HG03196 (cell line): ENCODE results near the gene CPNE2.
"Not testable (repeated sequence)": the region's sequence is repeated elsewhere in the genome, so short reads cannot be mapped to it uniquely, and the experiment has no call there.

Experiments used
- ATAC-seq: cut with Tn5 transposase; IDR thresholded peaks from one replicate; pipeline ENCODE4 v1.9.1; 2021; ENCODE audit not compliant: unreplicated experiment

The CPNE2 gene

DNA sequence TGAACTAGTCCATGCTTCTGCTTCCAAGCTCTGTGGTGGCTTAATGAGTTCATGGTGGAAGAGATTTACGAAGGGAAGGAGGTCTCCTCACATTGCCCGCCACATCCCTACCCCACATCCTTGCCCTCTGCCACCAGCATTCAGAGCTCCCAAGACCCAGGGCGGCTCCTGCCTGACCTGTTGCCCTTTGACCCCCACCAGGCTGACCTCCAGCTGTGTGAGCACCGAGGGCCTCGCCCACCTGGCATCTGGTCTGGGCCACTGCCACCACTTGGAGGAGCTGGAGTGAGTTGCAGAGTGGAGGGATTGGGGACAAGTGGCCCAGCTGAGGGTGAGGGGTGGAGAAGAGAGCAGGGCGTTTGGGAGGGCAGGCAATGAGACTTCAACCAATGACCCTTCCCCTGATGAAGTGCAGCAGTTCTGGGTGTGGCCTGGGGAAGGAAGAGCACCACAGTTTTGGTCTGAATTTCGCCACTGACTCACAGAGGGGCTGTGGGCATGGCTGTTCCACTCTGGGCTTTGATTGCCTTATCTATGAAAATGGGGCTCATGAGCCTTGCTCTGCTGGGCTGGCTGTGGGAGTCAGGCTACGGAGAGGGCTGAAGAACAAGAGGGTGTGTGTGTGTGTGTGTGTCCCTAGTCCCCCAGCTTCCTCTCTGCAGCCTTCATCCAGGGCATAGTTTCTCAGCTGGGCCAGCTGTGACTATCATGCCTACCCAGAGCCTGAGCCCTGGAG lies 22.6 kb upstream of the CPNE2 start:
- ATAC-seq: no peak

DNA sequence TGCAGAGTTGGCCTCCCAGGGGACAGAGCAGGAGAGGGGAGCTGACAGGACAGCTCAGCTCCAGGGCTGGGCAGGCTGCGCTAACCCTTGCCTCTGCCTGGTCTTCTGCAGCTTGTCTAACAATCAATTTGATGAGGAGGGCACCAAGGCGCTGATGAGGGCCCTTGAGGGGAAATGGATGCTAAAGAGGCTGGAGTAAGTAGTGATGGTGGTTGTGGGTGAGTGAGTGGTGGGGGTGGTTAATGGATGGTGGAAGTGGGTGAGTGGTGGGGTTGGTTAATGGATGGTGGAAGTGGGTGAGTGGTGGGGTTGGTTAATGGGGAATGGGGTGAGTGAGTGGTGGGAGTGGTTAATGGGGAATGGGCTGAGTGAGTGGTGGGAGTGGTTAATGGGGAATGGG lies 22.0 kb upstream of the CPNE2 start:
- no peak for ATAC-seq

DNA sequence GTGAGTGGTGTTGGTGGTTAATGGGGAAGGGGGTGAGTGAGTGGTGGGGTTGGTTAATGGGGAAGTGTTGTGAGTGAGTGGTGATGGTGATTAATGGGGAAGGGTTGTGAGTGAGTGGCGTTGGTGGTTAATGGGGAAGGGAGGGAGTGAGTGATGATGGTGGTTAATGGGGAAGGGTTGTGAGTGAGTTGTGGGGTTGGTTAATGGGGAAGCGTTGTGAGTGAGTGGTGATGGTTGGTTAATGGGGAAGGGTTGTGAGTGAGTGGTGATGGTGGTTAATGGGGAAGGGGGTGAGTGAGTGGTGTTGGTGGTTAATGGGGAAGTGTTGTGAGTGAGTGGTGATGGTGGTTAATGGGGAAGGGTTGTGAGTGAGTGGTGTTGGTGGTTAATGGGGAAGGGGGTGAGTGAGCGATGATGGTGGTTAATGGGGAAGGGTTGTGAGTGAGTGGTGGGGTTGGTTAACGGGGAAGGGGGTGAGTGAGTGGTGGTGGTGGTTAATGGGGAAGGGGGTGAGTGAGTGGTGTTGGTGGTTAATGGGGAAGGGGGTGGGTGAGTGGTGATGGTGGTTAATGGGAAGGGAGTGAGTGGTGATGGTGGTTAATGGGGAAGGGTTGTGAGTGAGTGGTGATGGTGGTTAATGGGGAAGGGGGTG lies 21.2 kb upstream of the CPNE2 start:
- ATAC-seq: not testable (repeated sequence)

DNA sequence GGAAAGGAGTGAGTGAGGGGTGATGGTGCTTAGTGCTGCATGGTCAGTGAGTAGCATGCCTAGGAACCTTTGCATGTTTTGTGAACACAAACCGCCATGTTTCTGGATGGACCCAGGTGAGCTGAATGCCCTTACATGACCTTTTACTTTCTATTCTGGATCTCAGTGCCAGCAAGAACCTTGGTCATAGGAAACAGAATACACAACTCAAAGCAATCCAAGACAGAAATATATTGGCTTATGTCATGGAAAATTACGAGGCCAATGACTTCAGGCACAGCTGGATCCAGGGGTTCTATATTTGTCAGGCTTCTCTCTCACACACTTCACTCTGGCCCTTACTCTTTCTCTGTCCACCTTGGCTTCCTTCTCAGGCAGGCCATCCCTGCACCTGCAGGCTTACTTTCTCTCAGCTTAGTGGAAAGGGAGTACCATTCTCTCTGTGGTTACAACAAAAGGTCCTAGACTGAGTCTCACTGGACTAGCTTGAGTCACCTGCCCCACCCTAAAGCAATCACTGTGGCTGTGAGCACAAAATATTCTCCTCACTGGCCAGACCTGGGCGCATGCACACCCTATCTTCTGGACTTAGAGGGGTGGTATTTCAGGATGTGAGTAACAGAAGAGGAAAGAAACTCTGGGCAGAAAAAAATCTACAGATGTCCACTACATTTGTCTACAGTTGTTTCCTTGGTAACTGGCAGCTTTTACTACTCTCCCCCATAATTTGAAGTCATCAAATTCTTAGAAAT lies 20.4 kb upstream of the CPNE2 start:
- no peak for ATAC-seq

DNA sequence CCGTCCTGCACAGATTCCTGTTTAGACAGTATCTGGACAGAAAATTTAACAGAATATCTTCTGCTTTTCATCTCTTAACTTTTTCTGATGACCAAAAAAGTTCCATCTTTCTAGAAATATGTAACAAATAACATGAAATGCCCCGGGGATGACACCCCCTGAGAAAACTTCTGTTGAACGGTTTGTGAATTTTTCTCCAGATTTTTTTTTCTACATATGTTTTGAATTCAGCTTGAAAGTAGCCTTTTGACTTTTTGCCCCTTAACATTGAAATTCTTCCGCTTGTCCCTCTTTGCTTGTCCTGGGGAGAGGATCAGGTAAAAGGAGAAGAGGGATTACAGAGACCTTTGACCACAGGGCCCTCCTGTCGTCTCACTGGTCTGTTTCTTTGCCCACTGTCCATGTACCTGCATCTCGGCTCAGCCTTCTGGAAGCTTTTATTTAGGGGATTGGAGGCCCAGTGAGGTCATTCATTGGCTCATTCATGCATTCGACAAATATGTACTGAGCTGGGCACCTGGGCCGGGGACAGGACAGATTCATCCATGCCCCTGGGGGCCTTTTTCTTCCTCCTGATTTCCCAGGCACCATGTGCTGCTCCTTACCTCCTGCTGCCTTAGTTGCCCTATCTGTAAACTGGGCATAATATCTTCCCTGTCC lies 19.6 kb upstream of the CPNE2 start:
- ATAC-seq: no peak

DNA sequence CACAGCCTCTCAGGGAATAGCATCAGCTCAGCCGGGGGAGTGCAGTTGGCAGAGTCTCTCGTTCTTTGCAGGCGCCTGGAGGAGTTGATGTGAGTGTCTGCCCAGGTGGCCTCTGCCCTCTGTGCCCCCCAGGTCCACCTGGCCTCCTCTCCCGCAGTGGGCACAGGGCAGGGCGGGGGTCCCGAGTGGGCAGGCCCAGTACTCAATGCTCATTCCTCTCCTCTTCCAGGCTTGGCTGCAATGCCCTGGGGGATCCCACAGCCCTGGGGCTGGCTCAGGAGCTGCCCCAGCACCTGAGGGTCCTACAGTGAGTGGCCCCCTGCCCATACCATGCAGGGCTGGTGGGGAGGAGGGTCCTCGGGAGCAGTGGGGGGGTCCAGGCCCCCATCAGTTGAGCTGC lies 14.7 kb upstream of the CPNE2 start:
- ATAC-seq: no peak

DNA sequence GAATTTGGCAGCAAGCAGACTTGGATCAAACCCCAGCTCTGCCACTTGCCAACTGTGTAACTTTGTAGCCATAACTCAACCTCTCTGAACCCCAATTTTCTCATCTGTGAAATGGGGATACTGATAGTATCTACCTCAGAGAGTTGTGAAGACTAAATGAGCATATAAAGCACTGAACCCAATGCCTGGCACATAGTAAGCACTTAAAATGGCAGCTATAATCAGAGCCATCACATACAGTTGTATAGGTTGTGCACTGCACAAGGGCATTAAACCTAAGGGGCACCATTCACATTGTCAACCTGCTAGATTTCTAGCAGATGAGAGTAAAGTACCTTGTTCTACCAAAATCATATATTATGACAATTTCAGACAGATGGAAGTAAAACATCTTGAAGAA lies 10.6 kb upstream of the CPNE2 start:
- ATAC-seq: no peak

DNA sequence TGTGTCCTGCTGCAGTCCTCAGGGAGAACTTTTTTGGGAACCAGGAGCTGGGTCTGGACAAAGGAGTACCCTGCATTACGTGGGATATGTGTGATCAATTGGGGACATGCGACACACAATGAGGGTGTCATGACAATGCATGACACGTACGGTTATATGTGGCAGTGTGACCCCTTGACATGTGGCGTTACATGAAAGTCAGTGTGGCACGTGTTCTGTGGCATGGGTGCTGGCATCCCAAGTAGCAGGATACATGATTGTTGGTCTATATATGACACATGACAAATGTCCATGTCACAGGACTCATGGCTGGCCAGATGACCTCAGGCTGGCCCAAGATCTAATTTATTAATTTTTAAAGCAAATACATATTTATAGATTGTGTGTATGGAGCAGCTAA lies 9.7 kb upstream of the CPNE2 start:
- no peak for ATAC-seq

DNA sequence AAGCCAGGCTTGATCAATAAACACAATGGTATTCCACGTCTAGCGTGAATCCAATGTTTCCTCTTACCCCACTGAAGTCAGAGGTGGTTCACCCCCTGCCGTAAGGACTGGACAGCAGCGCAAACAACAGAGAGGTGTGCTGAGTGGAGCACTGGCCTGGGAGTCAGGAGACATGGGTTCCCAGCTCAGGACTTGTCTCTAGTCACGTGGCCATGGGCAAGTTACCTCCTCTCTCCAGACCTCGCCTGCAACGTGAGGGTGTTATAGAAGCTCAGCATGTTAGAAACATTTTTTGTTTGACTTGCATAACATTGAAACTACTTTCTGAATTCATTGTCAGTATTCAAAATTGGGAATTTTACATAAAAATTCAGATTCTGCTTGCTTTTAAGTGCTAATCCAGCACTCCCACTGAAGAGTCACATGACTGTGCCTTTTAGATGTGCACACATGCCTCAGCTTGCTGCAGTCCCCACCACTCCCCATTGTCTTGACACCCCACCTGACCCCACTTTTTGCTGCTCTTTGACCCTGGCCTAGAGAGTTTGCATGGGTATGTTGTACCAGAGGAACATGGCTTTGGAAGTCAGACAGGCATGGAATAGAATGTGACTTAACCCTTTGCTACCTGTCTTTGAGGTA lies 8.8 kb upstream of the CPNE2 start:
- no peak for ATAC-seq

DNA sequence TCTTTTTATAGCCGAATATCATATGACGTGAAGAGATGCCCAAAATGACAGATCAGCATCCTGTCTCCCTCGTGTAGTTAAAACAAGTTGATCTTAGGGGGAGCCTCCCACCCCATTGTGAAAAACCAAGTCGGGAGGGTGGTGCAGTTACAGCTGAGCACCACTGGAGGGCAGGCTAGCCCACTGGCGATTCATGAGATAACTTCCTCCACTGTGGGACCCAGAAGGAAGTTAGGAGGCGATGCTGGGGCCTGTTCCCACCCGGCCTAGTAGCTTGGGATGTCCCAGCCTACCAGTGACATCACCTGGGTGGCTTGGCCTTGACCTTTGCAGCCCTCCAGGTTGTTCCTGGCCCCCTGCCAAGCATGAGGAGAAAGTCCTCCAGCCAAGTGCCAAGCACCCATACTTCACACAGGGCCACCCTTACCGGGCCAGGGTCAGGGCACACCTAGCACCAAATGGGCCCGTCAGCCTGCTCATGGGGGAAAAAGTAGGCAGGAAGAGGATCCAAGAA lies 8.1 kb upstream of the CPNE2 start:
- no peak for ATAC-seq

DNA sequence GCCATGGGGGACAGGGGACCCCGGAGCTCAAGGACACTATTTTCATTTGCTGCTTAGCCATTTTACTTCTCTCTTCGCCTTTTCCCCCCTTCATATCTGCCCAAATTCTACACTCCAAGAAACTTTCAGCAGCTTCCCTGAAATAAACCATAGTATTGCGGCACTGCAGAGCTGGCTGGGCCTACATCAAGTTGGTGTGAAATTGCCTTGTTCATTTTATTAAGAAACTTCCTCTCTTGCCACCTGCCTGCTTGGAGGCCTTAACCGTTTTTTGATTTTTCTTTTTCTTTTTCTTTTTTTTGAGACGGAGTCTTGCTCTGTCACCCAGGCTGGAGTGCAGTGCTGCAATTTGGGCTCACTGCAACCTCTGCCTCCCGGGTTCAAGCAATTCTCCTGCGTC lies 7.4 kb upstream of the CPNE2 start:
- ATAC-seq: no peak

DNA sequence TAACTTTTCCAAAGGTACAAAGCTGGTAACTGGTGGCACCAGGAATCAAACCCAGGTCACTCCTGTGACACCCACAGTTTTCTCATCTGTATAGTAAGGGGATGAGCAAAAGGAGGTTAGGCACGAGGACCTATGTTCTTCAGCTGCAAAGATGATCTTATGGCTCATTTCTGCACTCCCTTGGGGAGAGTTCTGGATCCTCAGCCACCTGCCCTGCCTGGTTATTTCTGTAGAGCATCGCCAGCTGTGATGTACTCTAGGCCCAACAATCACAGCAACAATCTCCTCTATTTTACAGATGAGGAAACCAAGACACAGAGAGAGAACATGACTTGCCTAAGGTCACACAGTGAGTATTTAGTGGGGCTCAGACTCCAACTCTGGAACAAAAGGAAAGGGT lies 5.4 kb upstream of the CPNE2 start:
- ATAC-seq: no peak

DNA sequence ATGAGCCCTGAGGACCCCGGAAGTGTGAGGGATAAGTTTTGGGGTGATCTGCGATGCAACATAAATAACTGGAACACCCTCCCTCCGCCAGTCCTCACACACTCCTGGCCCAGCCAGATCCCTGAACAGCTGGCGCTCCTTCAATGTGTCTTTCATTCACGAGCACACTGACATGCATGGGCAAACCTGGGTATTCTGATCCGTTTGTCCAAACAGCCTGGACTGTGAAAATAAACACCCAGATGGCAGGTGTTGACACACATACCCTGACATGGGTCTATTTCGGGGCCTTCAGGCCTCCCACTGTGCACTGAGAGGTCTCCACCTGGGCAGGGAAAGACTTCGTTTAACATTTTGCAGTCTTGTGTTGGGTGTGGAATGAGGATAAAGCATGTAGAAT lies 3.0 kb upstream of the CPNE2 start:
- no peak for ATAC-seq

DNA sequence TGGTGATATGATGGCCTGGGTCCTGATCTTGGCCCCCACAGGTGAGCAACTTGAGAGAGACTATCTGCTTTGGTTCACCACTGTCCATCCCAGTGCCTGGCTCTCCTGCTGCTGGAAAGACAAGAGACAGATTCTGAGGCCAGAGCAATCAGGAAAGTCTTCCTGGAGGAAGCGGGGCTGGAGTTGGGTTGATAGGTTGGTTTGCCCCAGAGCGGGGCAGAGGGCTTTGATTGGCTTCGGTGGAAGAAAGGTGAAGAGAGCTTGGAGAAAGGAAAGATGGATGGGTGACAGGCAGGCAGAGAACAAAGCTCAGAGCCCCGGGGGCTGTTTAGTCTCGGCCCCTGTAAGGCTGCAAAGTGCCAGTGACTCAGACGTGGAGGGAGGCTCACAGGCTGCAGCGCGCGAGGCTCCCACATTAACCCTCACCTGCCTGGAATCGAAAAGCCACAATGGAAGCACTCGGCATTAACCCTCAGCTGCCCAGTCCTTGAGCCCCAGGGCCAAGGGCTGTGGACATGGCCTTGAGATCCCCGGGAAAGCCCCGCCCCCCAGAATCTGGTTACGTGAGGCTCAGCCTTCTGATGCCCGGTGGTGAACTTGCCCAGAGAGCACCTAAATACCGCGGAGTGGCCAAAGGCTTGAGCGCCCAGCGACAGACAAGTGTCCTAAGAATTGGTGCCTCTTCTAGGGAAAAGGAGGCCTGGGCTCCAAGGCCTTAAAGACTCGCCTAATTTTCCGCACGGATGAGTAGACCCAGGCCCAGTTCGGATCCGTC lies 996 bp upstream of the CPNE2 start:
- ATAC-seq: no peak

DNA sequence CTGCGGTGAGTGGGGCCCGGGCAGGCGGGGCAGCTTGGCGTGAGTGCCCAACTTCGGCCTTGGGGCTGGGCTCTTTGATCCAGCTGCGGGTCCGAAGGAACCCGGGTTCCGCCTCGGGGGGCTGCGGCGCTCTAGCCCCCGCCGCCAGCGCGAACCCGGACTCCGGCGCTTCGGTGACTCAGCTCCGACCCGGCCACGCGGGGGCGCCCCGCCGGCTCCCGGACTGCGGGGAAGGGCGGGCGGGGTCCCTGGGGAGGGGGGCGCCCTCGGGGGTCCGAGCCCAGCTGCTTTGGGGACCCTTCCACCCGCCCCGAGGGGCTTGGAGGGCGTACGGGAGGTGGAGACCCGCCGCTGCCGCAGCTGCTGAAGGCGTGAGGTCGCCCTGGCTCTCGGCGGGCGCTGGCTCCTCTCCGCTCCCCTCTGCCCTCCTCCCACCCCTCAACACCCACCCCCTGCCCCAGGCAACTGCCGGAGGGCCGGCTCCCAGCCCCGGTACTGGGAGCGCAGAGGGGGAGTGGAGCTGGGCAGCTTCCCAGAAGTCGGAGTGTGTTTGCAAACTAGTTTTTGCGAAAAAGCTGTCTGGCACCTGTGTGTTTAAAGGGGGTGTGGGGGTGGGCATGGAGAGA lies 516 bp downstream of the CPNE2 start:
- no peak for ATAC-seq

DNA sequence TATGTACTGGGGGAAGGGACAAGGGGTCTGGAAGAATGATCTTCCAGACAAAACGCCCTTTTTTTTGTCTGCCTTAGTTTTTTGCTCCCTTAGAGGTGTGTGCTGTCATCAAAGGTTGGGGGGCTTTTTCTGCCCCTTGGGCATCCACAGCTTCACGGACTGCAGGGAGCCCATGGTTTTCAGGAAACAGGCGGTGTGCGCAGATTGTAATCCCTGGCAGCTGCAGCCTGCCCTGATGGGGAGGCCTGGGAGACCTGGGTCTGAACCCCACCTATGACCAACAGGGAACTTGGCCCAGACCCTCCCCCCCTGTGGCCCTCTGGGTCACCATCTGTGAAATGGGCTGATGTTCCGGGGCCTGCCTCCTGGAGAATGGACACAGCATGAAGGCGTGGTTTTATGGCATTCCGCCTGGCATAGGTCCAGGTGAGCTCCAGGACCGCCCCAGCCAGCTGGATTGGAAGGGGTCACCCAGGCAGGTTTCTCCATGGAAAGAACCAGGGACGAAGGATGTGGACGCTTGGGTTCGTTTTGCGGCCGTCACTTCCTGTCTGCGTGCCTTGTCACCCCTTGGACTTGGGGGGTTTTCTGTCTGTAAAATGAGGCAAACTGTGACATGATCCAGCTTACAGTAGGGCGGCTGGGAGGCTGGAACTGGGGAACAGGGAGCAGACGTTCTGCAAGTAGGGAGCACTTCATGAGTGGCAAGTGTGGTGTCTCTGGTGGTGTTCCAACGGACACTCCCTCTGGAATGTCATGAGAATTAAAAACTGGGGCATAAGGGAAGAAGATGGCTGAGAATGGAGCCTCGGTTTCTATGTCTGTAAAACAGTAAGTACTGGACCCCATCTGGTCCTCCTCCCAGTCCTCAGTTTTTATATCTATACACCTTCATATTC lies 1.5 kb downstream of the CPNE2 start:
- no peak for ATAC-seq

DNA sequence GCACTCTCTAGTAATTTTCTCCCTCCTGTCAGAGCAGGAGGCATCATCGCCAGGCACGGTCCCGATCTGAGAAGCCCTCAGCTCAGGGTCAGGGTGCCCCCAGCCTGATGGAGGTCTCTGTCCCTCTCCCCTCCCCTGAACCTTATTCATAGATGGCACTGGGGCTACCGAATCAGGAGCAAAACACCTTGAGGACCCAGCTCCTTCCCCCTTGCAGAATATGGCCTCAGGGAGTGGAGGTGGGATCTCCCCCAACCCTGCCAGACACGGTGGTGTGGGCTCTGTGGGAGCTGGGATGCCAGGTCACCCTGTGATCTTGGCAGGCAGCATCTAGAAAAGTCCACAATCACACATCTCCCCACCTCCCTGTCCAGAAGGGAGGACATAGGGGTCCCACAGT lies 2.5 kb downstream of the CPNE2 start:
- ATAC-seq: no peak

DNA sequence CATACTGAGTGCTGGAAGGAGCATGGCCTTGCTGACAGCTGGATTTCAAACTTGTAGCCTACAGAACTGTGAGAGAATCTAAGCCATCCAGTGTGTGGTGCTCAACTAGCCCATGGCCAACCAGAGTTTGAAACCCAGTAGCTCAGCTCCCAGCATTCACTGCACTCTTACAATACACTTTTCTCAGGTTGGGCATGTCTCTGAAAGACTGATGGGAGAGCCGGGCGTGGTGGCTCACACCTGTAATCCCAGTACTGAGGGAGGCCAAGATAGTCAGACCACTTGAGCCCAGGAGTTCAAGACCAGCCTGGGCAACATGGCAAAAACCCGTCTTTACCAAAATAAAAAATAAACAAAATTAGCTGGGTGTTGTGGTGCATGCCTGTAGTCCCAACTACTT lies 3.8 kb downstream of the CPNE2 start:
- no peak for ATAC-seq

DNA sequence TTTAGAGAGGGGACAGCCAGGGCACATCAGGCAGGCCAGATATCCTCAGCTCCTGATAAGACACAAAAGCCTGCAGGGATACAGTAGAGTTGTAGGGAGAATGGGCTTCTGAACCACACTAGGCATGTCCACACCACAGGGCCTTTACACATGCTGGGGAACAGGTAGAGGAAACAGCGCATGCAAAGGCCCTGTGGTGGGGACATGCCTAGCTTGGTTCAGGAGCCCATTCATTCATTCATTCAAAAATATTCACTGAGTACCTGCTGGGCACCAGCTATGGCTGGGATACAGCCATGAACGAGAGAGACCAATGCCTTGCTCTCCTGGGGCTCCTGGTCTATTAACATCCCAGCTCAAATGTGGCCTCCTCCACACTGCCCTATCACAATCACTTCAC lies 4.4 kb downstream of the CPNE2 start:
- ATAC-seq: no peak
